Measurements from ENCODE around the gene ATRIP. TPM values are rescaled to one million over a fixed set of nuclear protein-coding genes. Genes with fewer than 3 reads are reported as not detected.

The ATRIP gene
- total and polyA plus RNA-seq, 2 of the 8 experiments (the other 6 are each of a cell fraction or from before 2014, with no cell fraction given): 18.5 to 20.2 TPM

DNA sequence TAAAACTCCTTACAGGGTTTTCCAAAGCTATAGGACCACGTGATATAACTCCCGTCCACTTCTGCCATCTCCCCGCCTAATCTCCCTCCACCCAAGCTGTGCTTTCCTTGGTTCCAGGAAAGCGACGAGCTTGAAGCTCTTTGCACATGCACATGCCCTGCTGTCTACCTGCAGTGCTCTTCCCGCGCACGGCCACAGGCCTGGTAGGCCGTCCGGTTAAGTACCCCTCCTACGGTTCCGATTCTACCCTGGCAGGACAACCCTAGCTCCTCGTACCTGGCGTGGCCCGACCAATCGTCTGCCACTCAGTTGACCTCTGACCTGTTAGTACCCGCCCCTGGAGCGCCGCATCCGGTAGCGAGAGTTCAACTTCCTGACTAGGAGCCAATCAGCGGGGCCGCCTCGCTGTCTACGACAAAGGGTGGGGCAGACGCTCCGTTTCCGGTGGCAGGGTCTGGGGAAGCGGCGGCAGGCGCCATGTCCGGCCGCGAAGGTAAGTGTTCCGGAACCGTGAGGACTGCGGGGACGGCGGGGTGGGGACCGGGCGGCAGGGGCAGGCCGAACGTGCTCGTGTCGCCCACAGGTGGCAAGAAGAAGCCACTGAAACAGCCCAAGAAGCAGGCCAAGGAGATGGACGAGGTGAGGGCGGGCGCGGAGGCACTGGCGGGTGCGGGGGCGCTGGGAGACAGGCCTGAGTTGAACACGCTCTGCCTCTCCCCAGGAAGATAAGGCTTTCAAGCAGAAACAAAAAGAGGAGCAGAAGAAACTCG, 6.5 kb upstream of the ATRIP start, which contains the start of the genes CCDC51 and TMA7:
TSS of gene CCDC51 (minus strand) at position 300 of the 770 bp plus-strand sequence. CDS start 4,991 bp downstream, outside the sequence.
TSS of gene TMA7 (plus strand) at position 438 of the 770 bp plus-strand sequence. CDS start at position 478, 40 bp downstream.
- H3K23me2 ChIP-seq (ENCODE audit: low read depth, low read length): peaks cover 3% of the 10 kb centered on the region; the same call in 1 of the 2 replicates
- H2BK5ac ChIP-seq (ENCODE audit: low read depth, low read length): peak within 1 kb of the TSS; percentile 99
- H3K9me3 ChIP-seq (ENCODE audit: insufficient read depth in 2 of 2, low read depth in 1 of 2, low read length in 1 of 2): no peaks in the 10 kb centered on the region
- H3K4me1 ChIP-seq (replicated peaks in 1 of 4; ENCODE audit: control insufficient read depth in 3 of 4, insufficient read depth in 4 of 4, low read length in 3 of 4): peaks cover 0 to 8% (median 3%) of the 10 kb centered on the region in 4 experiments; a peak in 5 of 7 replicates
- H4K91ac ChIP-seq (replicated peaks; ENCODE audit: insufficient read length, low read length): peak within 1 kb of the TSS; percentile 91
- H3K14ac ChIP-seq (ENCODE audit: insufficient read length): no peak within 1 kb of the TSS
- H4K5ac ChIP-seq (ENCODE audit: insufficient read length, low read depth, low read length): peak within 1 kb of the TSS; percentile 97
- peak within 1 kb of the TSS; percentile 24; the same call in 1 of the 2 replicates for H2AFZ ChIP-seq (ENCODE audit: low read length)
- peaks cover 3 to 27% (median 13%) of the 10 kb centered on the region in 4 experiments; a peak in 5 of 8 replicates for H3K36me3 ChIP-seq (ENCODE audit: control insufficient read depth in 2 of 4, insufficient read depth in 4 of 4, low read length in 3 of 4)
- H3K56ac ChIP-seq (replicated peaks; ENCODE audit: insufficient read length, low read depth, low read length): peak within 1 kb of the TSS; percentile 83
- CTCF ChIA-PET (ENCODE audit: partially characterized antibody): interaction anchor here (0.8 to 2.5 kb wide), 13 partner anchors 12 to 548 kb away, joined by 3 to 16 read pairs (median 5); partner anchors contain the start of gene PFKFB4
- peaks cover 0 to 6% of the 10 kb centered on the region in 2 experiments for H4K20me1 ChIP-seq (replicated peaks in 1 of 2; ENCODE audit: control insufficient read depth in 1 of 2, insufficient read depth in 2 of 2, low read length in 2 of 2)
- H4K8ac ChIP-seq (ENCODE audit: extremely low read depth, insufficient read depth, low read length): peak within 1 kb of the TSS; percentile 97
- peaks cover 5 to 40% of the 10 kb centered on the region in 2 experiments; a peak in 3 of 4 replicates for H3K79me2 ChIP-seq (ENCODE audit: control insufficient read depth in 1 of 2, insufficient read depth in 2 of 2, low read length in 2 of 2)
- peak within 1 kb of the TSS; percentile 80 to 99 (median 94) for H3K4me3 ChIP-seq (ENCODE audit: extremely low read depth in 1 of 4, insufficient read depth in 2 of 4, low read depth in 3 of 4, low read length in 4 of 4)
- no peak within 1 kb of the TSS for H3K23ac ChIP-seq (ENCODE audit: insufficient read length)
- DNase-seq (ENCODE audit: low read depth in 1 of 2, low spot score in 2 of 2) (peak; percentile 94 to 97), FAIRE-seq (peak; percentile 84)
- H3K9ac ChIP-seq (replicated peaks in 1 of 4; ENCODE audit: extremely low read depth in 1 of 4, low read depth in 3 of 4, low read length in 3 of 4): peak within 1 kb of the TSS; percentile 82 to 94 (median 87)
- peak within 1 kb of the TSS; percentile 94 for H2BK120ac ChIP-seq (replicated peaks; ENCODE audit: low read depth, low read length)
- no peaks in the 10 kb centered on the region for H3K27me3 ChIP-seq (replicated peaks in 1 of 4; ENCODE audit: control insufficient read depth in 3 of 4, extremely low read depth in 1 of 4, insufficient read depth in 3 of 4, low read length in 3 of 4)
- peaks cover 8% of the 10 kb centered on the region for H3K79me1 ChIP-seq (ENCODE audit: low read depth, low read length)
- H3K4ac ChIP-seq (replicated peaks; ENCODE audit: insufficient read length, low read depth, low read length): peak within 1 kb of the TSS; percentile 95
- peak within 1 kb of the TSS; percentile 54; the same call in 1 of the 2 replicates for H2AK5ac ChIP-seq (ENCODE audit: low read depth, low read length)
- H2BK15ac ChIP-seq (ENCODE audit: low read length): peak within 1 kb of the TSS; percentile 99; the same call in 1 of the 2 replicates
- H3K18ac ChIP-seq (ENCODE audit: extremely low read depth, low read length): peak within 1 kb of the TSS; percentile 100
- peak within 1 kb of the TSS; percentile 97; the same call in 1 of the 2 replicates for H2BK12ac ChIP-seq (ENCODE audit: low read depth, low read length)
- 2% methylated on average over 54 of the region's 54 CpGs; no CpG with 5 or more reads in 1 of the 2 experiments for WGBS, 2 experiments (ENCODE audit: extremely low coverage in 1 of 2, insufficient coverage in 1 of 2, insufficient read length in 1 of 2, insufficient replicate concordance in 2 of 2, low coverage in 1 of 2, low lambda C conversion rate in 2 of 2, missing lambda C conversion rate in 1 of 2)
- POLR2A ChIA-PET (ENCODE audit: partially characterized antibody): interaction anchor here (0.6 to 10.3 kb wide), 34 partner anchors 10 to 567 kb away, joined by 3 to 233 read pairs (median 4); partner anchors contain the start of genes CDC25A, PFKFB4, PLXNB1 and SHISA5
- H3K4me2 ChIP-seq (ENCODE audit: insufficient read depth in 1 of 2, low read depth in 2 of 2, low read length in 2 of 2): peak within 1 kb of the TSS; percentile 77 to 89
- 0 out of 2 replicates have a peak within 1 kb of the TSS, but pooled peaks have one; percentile 61 for H2BK20ac ChIP-seq (ENCODE audit: low read length)
- H3K27ac ChIP-seq (ENCODE audit: low read depth, low read length): peak within 1 kb of the TSS; percentile 80
- TF ChIP-seq SP1 (IDR thresholded peaks at IDR 0.05; ENCODE audit: low read depth, low read length) (peak; percentile 84; the same call in 1 of the 2 replicates), TAF7 (optimal IDR thresholded peaks at IDR 0.05; ENCODE audit: borderline replicate concordance, low read depth, low read length) (peak; percentile 37), CEBPB (IDR thresholded peaks at IDR 0.05; ENCODE audit: low read depth, low read length) (no peak), CBX8 (IDR thresholded peaks at IDR 0.05; ENCODE audit: borderline replicate concordance, low read depth, low read length) (no peak), EP300 (IDR thresholded peaks at IDR 0.05; ENCODE audit: borderline replicate concordance in 1 of 2, low read depth in 2 of 2, low read length in 2 of 2) (no peak), CREB1 (IDR thresholded peaks at IDR 0.05) (peak; percentile 80), SIN3A (conservative IDR thresholded peaks at IDR 0.05 in 1 of 2, IDR thresholded peaks at IDR 0.05 in 1 of 2; ENCODE audit: low read depth in 1 of 2, low read length in 2 of 2) (peak; percentile 55 to 79; a peak in 2 of 4 replicates), PHF8 (conservative IDR thresholded peaks at IDR 0.05; ENCODE audit: low read depth, low read length) (peak; percentile 97)
- TF ChIP-seq, protein P1, sequence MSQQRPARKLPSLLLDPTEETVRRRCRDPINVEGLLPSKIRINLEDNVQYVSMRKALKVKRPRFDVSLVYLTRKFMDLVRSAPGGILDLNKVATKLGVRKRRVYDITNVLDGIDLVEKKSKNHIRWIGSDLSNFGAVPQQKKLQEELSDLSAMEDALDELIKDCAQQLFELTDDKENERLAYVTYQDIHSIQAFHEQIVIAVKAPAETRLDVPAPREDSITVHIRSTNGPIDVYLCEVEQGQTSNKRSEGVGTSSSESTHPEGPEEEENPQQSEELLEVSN (IDR thresholded peaks at IDR 0.05): peak; percentile 99

All from H1 (cell line).